ENCODE results near the gene ITPR2.
A peak's percentile ranks its signal among the peaks of the same experiment; 100 is the strongest.

The ITPR2 gene

DNA sequence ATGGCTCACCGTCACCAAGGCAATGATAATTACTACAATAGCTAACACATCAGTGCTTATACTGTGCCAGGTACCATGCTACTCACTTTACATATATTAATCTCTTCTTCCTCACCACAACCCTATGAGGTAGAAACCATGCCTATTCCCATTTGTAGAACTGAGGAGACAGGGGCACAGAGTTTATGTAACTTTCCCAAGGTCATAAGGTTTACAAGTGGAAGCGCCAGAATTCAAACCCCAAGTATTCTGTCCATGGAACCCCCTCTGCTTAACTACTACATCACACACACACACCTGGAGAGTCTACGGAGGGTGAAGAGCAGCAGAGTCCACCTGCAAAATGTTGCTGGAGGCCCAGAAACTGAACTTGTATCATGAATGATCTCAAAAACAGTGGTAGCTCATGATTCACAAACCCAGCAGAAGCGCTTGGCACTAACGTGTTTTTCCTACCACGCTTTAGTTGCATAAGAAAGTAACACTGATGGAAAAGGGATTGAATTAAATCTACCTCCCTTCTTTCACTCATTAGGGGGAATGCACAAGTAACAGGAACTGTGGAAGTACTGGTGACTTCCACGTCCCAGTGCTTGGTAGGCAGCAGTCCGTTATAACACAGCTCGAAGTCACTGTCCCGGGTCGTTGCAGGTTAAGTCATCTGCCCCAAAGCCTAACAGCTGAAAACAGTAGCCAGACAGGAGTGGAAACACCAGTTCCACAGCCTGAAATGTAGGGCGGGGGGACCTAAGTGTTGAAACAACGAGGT, 2.0 kb downstream of the ITPR2 start:
- no CpG with 5 or more reads among the region's 13 CpGs for WGBS (ENCODE audit: extremely low coverage, insufficient coverage, insufficient read length)
- H3K27me3 ChIP-seq (ENCODE audit: insufficient read depth, low read length): no peaks in the 10 kb centered on the region
- no peak overlapping the region for H2AK5ac ChIP-seq (ENCODE audit: low read length)
- H3K9ac ChIP-seq (ENCODE audit: low read length): no peak overlapping the region
- no peaks in the 10 kb centered on the region for H3K36me3 ChIP-seq (ENCODE audit: control insufficient read depth in 1 of 2, insufficient read depth in 2 of 2, low read length in 2 of 2)
- peak overlapping the region; percentile 47 for H3K4ac ChIP-seq (ENCODE audit: low read depth, low read length)
- H3K9me3 ChIP-seq (ENCODE audit: insufficient read depth, low read depth, low read length): no peaks in the 10 kb centered on the region
- H3K27ac ChIP-seq (ENCODE audit: low read depth, low read length): no peak overlapping the region
- no peak overlapping the region for H4K8ac ChIP-seq (ENCODE audit: low read depth, low read length)
- H3K79me1 ChIP-seq (ENCODE audit: low read length): peaks cover 17% of the 10 kb centered on the region
- H3K4me2 ChIP-seq (ENCODE audit: low read length): peak overlapping the region; percentile 59
- no peak overlapping the region for H3K4me3 ChIP-seq (ENCODE audit: low read depth, low read length)
- H2BK120ac ChIP-seq (ENCODE audit: insufficient read depth, low read length, poor library complexity): no peak overlapping the region
- H2BK12ac ChIP-seq (ENCODE audit: low read length): no peak overlapping the region
- no peak overlapping the region for H3K18ac ChIP-seq (ENCODE audit: low read length)
- H3K14ac ChIP-seq (ENCODE audit: low read length): no peak overlapping the region
- H4K12ac ChIP-seq (ENCODE audit: low read depth, low read length): no peak overlapping the region
- no peak overlapping the region for H4K91ac ChIP-seq (ENCODE audit: low read depth, low read length)
- no peak overlapping the region for H2AFZ ChIP-seq (ENCODE audit: insufficient read depth, low read length, poor library complexity)
- H3K79me2 ChIP-seq (ENCODE audit: control insufficient read depth, insufficient read depth, low read length, poor library complexity): peaks cover 7% of the 10 kb centered on the region
- peaks cover 5 to 11% of the 10 kb centered on the region in 2 experiments for H3K4me1 ChIP-seq (ENCODE audit: control insufficient read depth in 1 of 2, insufficient read depth in 2 of 2, low read length in 2 of 2)
- H2BK5ac ChIP-seq (ENCODE audit: low read depth, low read length, poor library complexity): no peak overlapping the region
- DNase-seq: peak; percentile 57 to 61
- no peak overlapping the region for H3K23ac ChIP-seq (ENCODE audit: low read length)

DNA sequence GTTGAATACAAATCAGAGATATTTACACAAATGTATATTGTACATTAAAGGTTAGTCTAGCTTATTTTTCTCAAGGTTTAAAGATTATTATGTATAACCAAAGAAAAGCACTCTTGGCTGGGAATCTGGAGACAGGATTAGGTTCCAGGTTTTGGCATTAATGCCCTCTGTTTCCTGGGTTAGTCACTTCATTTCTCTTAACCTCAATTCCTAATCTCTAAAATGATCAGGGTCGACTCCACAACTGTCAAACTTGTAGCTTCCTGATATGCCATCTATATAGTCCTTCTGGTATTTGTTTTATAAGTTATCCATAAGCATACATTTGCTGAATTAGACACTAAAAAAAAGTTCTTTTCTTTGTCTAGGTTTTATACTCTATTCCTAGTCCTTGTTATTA, 2.6 kb downstream of the ITPR2 start:
- H3K27ac ChIP-seq (ENCODE audit: low read depth, low read length): no peak overlapping the region
- peaks cover 7% of the 10 kb centered on the region for H3K79me2 ChIP-seq (ENCODE audit: control insufficient read depth, insufficient read depth, low read length, poor library complexity)
- H3K79me1 ChIP-seq (ENCODE audit: low read length): peaks cover 17% of the 10 kb centered on the region
- no peaks in the 10 kb centered on the region for H3K36me3 ChIP-seq (ENCODE audit: control insufficient read depth in 1 of 2, insufficient read depth in 2 of 2, low read length in 2 of 2)
- no peak for DNase-seq
- no peak overlapping the region for H3K18ac ChIP-seq (ENCODE audit: low read length)
- H2AFZ ChIP-seq (ENCODE audit: insufficient read depth, low read length, poor library complexity): no peak overlapping the region
- no peak overlapping the region for H3K23ac ChIP-seq (ENCODE audit: low read length)
- no peak overlapping the region for H2AK5ac ChIP-seq (ENCODE audit: low read length)
- H4K91ac ChIP-seq (ENCODE audit: low read depth, low read length): no peak overlapping the region
- H4K8ac ChIP-seq (ENCODE audit: low read depth, low read length): no peak overlapping the region
- no CpG with 5 or more reads among the region's 1 CpG for WGBS (ENCODE audit: extremely low coverage, insufficient coverage, insufficient read length)
- no peak overlapping the region for H2BK120ac ChIP-seq (ENCODE audit: insufficient read depth, low read length, poor library complexity)
- H3K9me3 ChIP-seq (ENCODE audit: insufficient read depth, low read depth, low read length): no peaks in the 10 kb centered on the region
- no peak overlapping the region for H3K14ac ChIP-seq (ENCODE audit: low read length)
- H4K12ac ChIP-seq (ENCODE audit: low read depth, low read length): no peak overlapping the region
- H2BK12ac ChIP-seq (ENCODE audit: low read length): no peak overlapping the region
- no peak overlapping the region for H3K4me2 ChIP-seq (ENCODE audit: low read length)
- peaks cover 5 to 11% of the 10 kb centered on the region in 2 experiments for H3K4me1 ChIP-seq (ENCODE audit: control insufficient read depth in 1 of 2, insufficient read depth in 2 of 2, low read length in 2 of 2)
- H3K4me3 ChIP-seq (ENCODE audit: low read depth, low read length): no peak overlapping the region
- H3K27me3 ChIP-seq (ENCODE audit: insufficient read depth, low read length): no peaks in the 10 kb centered on the region
- no peak overlapping the region for H3K9ac ChIP-seq (ENCODE audit: low read length)
- no peak overlapping the region for H3K4ac ChIP-seq (ENCODE audit: low read depth, low read length)
- H2BK5ac ChIP-seq (ENCODE audit: low read depth, low read length, poor library complexity): no peak overlapping the region

DNA sequence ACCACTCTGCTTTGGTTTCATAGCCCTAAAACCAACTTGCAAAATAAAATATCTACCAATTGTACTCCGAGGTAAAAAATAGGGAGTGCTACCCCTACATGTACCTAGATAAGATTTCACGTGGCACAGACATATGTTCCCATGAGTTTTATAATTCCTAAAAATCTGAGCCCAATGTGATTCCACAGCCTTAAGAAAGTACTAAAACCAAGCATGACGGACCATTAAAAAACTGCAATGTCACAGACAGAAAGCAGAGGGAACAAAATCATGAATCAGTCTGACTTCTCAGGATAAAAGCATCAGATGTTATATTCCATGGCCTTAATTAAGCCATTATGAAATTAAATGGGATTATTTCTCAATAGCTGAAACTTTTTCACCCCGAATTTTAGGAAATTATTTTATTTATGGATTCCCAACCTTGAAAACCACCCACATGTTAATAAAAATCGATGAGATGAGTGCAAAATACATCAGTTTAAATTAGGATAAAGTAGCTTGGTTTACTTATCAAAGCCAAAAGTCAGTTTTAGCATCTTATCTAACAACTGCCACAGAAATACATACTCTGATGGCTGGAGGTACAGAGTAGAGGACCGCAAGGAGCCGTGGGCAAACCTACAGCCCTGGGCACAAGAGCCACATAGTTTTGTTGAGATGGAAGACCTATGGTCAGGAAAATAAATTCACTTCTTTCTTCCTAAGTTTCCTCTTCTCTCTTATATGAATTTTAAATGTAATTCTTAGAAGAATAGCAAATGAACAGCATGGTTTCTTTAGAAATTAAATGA, 4.5 kb downstream of the ITPR2 start:
- Histone ChIP-seq H3K9me3 (ENCODE audit: insufficient read depth, low read depth, low read length) (no peaks in the 10 kb centered on the region), H3K79me2 (ENCODE audit: control insufficient read depth, insufficient read depth, low read length, poor library complexity) (peaks cover 7% of the 10 kb centered on the region), H3K4me2 (ENCODE audit: low read length) (no peak overlapping the region), H4K8ac (ENCODE audit: low read depth, low read length) (no peak overlapping the region), H3K79me1 (ENCODE audit: low read length) (peaks cover 12% of the 10 kb centered on the region), H3K27ac (ENCODE audit: low read depth, low read length) (no peak overlapping the region), H2AFZ (ENCODE audit: insufficient read depth, low read length, poor library complexity) (no peak overlapping the region), H2BK12ac (ENCODE audit: low read length) (no peak overlapping the region), H2AK5ac (ENCODE audit: low read length) (no peak overlapping the region), H3K14ac (ENCODE audit: low read length) (no peak overlapping the region), H3K18ac (ENCODE audit: low read length) (no peak overlapping the region), H3K9ac (ENCODE audit: low read length) (no peak overlapping the region), H3K4ac (ENCODE audit: low read depth, low read length) (no peak overlapping the region), H3K4me3 (ENCODE audit: low read depth, low read length) (no peak overlapping the region), H2BK120ac (ENCODE audit: insufficient read depth, low read length, poor library complexity) (no peak overlapping the region), H3K4me1 (ENCODE audit: control insufficient read depth in 1 of 2, insufficient read depth in 2 of 2, low read length in 2 of 2) (peaks cover 0 to 6% of the 10 kb centered on the region in 2 experiments), H4K91ac (ENCODE audit: low read depth, low read length) (no peak overlapping the region), H2BK5ac (ENCODE audit: low read depth, low read length, poor library complexity) (no peak overlapping the region), H3K23ac (ENCODE audit: low read length) (no peak overlapping the region), H4K12ac (ENCODE audit: low read depth, low read length) (no peak overlapping the region), H3K27me3 (ENCODE audit: insufficient read depth, low read length) (no peaks in the 10 kb centered on the region), H3K36me3 (ENCODE audit: control insufficient read depth in 1 of 2, insufficient read depth in 2 of 2, low read length in 2 of 2) (no peaks in the 10 kb centered on the region)
- no CpG with 5 or more reads among the region's 7 CpGs for WGBS (ENCODE audit: extremely low coverage, insufficient coverage, insufficient read length)
- no peak for DNase-seq

DNA sequence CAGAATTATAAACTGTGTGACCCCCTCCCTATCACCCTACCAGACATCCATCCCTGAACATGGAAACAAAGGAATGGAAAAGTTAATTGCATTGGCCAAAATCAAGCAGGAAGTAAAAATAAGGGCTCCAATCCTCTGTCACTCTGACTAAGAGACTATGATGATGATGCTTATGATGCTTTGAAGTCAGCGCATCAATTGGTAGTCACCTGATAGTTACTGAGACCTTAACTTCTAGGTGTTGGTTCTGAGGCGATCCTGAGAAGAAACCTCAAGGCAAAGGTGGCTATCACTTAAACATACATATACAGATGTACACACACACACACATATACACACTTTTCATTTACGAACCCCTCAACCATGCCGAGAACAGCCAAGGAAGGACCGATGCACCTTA, 6.6 kb downstream of the ITPR2 start:
- no peak overlapping the region for H3K23ac ChIP-seq (ENCODE audit: low read length)
- no peak overlapping the region for H2BK12ac ChIP-seq (ENCODE audit: low read length)
- H3K79me2 ChIP-seq (ENCODE audit: control insufficient read depth, insufficient read depth, low read length, poor library complexity): no peaks in the 10 kb centered on the region
- no peak overlapping the region for H3K14ac ChIP-seq (ENCODE audit: low read length)
- WGBS (ENCODE audit: extremely low coverage, insufficient coverage, insufficient read length): no CpG with 5 or more reads among the region's 5 CpGs
- H4K12ac ChIP-seq (ENCODE audit: low read depth, low read length): no peak overlapping the region
- H3K4me1 ChIP-seq (ENCODE audit: control insufficient read depth in 1 of 2, insufficient read depth in 2 of 2, low read length in 2 of 2): peaks cover 0 to 6% of the 10 kb centered on the region in 2 experiments
- no peak overlapping the region for H3K18ac ChIP-seq (ENCODE audit: low read length)
- no peak overlapping the region for H3K27ac ChIP-seq (ENCODE audit: low read depth, low read length)
- no peak overlapping the region for H2AK5ac ChIP-seq (ENCODE audit: low read length)
- no peaks in the 10 kb centered on the region for H3K27me3 ChIP-seq (ENCODE audit: insufficient read depth, low read length)
- no peak overlapping the region for H3K9ac ChIP-seq (ENCODE audit: low read length)
- no peak overlapping the region for H3K4me3 ChIP-seq (ENCODE audit: low read depth, low read length)
- no peak for DNase-seq
- no peaks in the 10 kb centered on the region for H3K79me1 ChIP-seq (ENCODE audit: low read length)
- H3K9me3 ChIP-seq (ENCODE audit: insufficient read depth, low read depth, low read length): no peaks in the 10 kb centered on the region
- no peak overlapping the region for H4K8ac ChIP-seq (ENCODE audit: low read depth, low read length)
- H2BK120ac ChIP-seq (ENCODE audit: insufficient read depth, low read length, poor library complexity): no peak overlapping the region
- H3K4ac ChIP-seq (ENCODE audit: low read depth, low read length): no peak overlapping the region
- no peak overlapping the region for H2AFZ ChIP-seq (ENCODE audit: insufficient read depth, low read length, poor library complexity)
- no peak overlapping the region for H3K4me2 ChIP-seq (ENCODE audit: low read length)
- H4K91ac ChIP-seq (ENCODE audit: low read depth, low read length): no peak overlapping the region
- no peak overlapping the region for H2BK5ac ChIP-seq (ENCODE audit: low read depth, low read length, poor library complexity)
- H3K36me3 ChIP-seq (ENCODE audit: control insufficient read depth in 1 of 2, insufficient read depth in 2 of 2, low read length in 2 of 2): no peaks in the 10 kb centered on the region

Data from trophoblast cell (in vitro differentiated cells and primary cell).